NCI-H1105 treated with DMSO at 0.1 percent for 48 hours (cell line): ENCODE data around the gene C22orf23.

Experiments
- DNase-seq: peaks from one replicate; lab custom pipeline; 2025; lab: John Stamatoyannopoulos, UW

The C22orf23 gene

GRCh38 chr22:37898441-37899181 is 54.8 kb downstream of the C22orf23 start:
- no peak for DNase-seq

GRCh38 chr22:37897807-37898206 is 55.6 kb downstream of the C22orf23 start:
- no peak for DNase-seq

GRCh38 chr22:37896939-37897338 is 56.5 kb downstream of the C22orf23 start:
- DNase-seq = no peak

GRCh38 chr22:37896181-37896592 is 57.2 kb downstream of the C22orf23 start:
- DNase-seq = no peak

- no peak for DNase-seq
Observed at GRCh38 chr22:37894939-37895670, 58.3 kb downstream of the C22orf23 start.

GRCh38 chr22:37893583-37893983 is 59.8 kb downstream of the C22orf23 start:
- DNase-seq = no peak
